Measurements from ENCODE around the gene HEMK1. TPM values are rescaled to one million over a fixed set of nuclear protein-coding genes. Genes with fewer than 3 reads are reported as not detected.

HEMK1 gene
- total and polyA plus RNA-seq, 2 of the 8 experiments (the other 6 are each of a cell fraction or from before 2014, with no cell fraction given) = 9.7 to 10.6 TPM

DNA sequence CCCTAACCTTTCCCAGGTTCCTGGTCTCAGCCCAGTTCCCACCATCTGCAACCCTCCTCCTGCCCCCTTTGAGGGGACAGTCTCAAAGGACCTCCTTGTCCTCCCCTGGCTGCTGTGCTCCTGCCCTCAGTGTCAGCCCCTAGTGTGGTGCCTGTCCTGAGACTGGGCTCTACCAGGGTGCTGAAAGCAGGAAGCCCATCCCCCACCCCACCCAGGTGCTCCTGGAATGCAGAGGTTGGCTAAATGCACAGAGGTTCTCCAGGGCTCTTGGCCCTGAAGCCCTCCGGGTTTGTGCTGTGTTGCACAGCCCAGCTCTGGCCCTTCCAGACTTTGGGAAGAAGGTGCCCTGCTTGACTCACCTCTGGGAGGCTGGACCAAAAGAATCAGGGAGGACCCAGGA lies 23.5 kb upstream of the HEMK1 start:
- Histone ChIP-seq H2BK20ac (ENCODE audit: low read length) (no peak overlapping the region; the same call in 1 of the 2 replicates), H3K9ac (replicated peaks in 1 of 4; ENCODE audit: extremely low read depth in 1 of 4, low read depth in 3 of 4, low read length in 3 of 4) (no peak overlapping the region), H3K9me3 (ENCODE audit: insufficient read depth in 2 of 2, low read depth in 1 of 2, low read length in 1 of 2) (no peaks in the 10 kb centered on the region), H2BK120ac (replicated peaks; ENCODE audit: low read depth, low read length) (no peak overlapping the region), H3K56ac (replicated peaks; ENCODE audit: insufficient read length, low read depth, low read length) (no peak overlapping the region), H2AK5ac (ENCODE audit: low read depth, low read length) (no peak overlapping the region), H3K23ac (ENCODE audit: insufficient read length) (no peak overlapping the region), H2AFZ (ENCODE audit: low read length) (no peak overlapping the region; the same call in 1 of the 2 replicates), H4K5ac (ENCODE audit: insufficient read length, low read depth, low read length) (no peak overlapping the region), H3K4me2 (ENCODE audit: insufficient read depth in 1 of 2, low read depth in 2 of 2, low read length in 2 of 2) (no peak overlapping the region), H3K4me1 (replicated peaks in 1 of 4; ENCODE audit: control insufficient read depth in 3 of 4, insufficient read depth in 4 of 4, low read length in 3 of 4) (peaks cover 0 to 6% (median under 1%) of the 10 kb centered on the region in 4 experiments; a peak in 2 of 7 replicates), H3K27me3 (replicated peaks in 1 of 4; ENCODE audit: control insufficient read depth in 3 of 4, extremely low read depth in 1 of 4, insufficient read depth in 3 of 4, low read length in 3 of 4) (no peaks in the 10 kb centered on the region; a peak in 1 of 7 replicates), H4K91ac (replicated peaks; ENCODE audit: insufficient read length, low read length) (peak overlapping the region; percentile 48), H3K23me2 (ENCODE audit: low read depth, low read length) (no peaks in the 10 kb centered on the region), H3K4ac (replicated peaks; ENCODE audit: insufficient read length, low read depth, low read length) (no peak overlapping the region), H3K18ac (ENCODE audit: extremely low read depth, low read length) (peak overlapping the region; percentile 55), H4K8ac (ENCODE audit: extremely low read depth, insufficient read depth, low read length) (no peak overlapping the region), H2BK5ac (ENCODE audit: low read depth, low read length) (peak overlapping the region; percentile 52; the same call in 1 of the 2 replicates), H4K20me1 (replicated peaks in 1 of 2; ENCODE audit: control insufficient read depth in 1 of 2, insufficient read depth in 2 of 2, low read length in 2 of 2) (no peaks in the 10 kb centered on the region), H3K27ac (ENCODE audit: low read depth, low read length) (no peak overlapping the region), H2BK12ac (ENCODE audit: low read depth, low read length) (peak overlapping the region; percentile 35; the same call in 1 of the 2 replicates), H3K36me3 (ENCODE audit: control insufficient read depth in 2 of 4, insufficient read depth in 4 of 4, low read length in 3 of 4) (no peaks in the 10 kb centered on the region), H3K14ac (ENCODE audit: insufficient read length) (no peak overlapping the region), H2BK15ac (ENCODE audit: low read length) (peak overlapping the region; percentile 72; the same call in 1 of the 2 replicates), H3K4me3 (ENCODE audit: extremely low read depth in 1 of 4, insufficient read depth in 2 of 4, low read depth in 3 of 4, low read length in 4 of 4) (no peak overlapping the region), H3K79me1 (ENCODE audit: low read depth, low read length) (no peaks in the 10 kb centered on the region), H3K79me2 (ENCODE audit: control insufficient read depth in 1 of 2, insufficient read depth in 2 of 2, low read length in 2 of 2) (no peaks in the 10 kb centered on the region)
- ChIA-PET POLR2A (ENCODE audit: partially characterized antibody) (interaction anchor here (0.6 to 1.1 kb wide), 2 partner anchors 29 to 50 kb away, joined by 3 read pairs; no protein-coding TSS in a partner anchor), CTCF (ENCODE audit: partially characterized antibody) (interaction anchor here (1.0 to 46.5 kb wide), 10 partner anchors 21 to 201 kb away, joined by 3 to 863 read pairs (median 22); partner anchors contain the start of genes CACNA2D2, CISH, CYB561D2 and MAPKAPK3)
- 85% methylated on average over 1 of the region's 1 CpG; no CpG with 5 or more reads in 1 of the 2 experiments for WGBS, 2 experiments (ENCODE audit: extremely low coverage in 1 of 2, insufficient coverage in 1 of 2, insufficient read length in 1 of 2, insufficient replicate concordance in 2 of 2, low coverage in 1 of 2, low lambda C conversion rate in 2 of 2, missing lambda C conversion rate in 1 of 2)
- DNase-seq (ENCODE audit: low read depth in 1 of 2, low spot score in 2 of 2) (no peak), FAIRE-seq (no peak)
- TF ChIP-seq, protein P1, sequence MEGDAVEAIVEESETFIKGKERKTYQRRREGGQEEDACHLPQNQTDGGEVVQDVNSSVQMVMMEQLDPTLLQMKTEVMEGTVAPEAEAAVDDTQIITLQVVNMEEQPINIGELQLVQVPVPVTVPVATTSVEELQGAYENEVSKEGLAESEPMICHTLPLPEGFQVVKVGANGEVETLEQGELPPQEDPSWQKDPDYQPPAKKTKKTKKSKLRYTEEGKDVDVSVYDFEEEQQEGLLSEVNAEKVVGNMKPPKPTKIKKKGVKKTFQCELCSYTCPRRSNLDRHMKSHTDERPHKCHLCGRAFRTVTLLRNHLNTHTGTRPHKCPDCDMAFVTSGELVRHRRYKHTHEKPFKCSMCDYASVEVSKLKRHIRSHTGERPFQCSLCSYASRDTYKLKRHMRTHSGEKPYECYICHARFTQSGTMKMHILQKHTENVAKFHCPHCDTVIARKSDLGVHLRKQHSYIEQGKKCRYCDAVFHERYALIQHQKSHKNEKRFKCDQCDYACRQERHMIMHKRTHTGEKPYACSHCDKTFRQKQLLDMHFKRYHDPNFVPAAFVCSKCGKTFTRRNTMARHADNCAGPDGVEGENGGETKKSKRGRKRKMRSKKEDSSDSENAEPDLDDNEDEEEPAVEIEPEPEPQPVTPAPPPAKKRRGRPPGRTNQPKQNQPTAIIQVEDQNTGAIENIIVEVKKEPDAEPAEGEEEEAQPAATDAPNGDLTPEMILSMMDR (IDR thresholded peaks at IDR 0.05; ENCODE audit: control extremely low read depth in 1 of 3, insufficient read depth in 1 of 3, low read depth in 1 of 3, low read length in 3 of 3) = no peak
- peak; percentile 62; the same call in 1 of the 2 replicates for TF ChIP-seq TEAD4 (IDR thresholded peaks at IDR 0.05; ENCODE audit: low read depth, low read length)
- TF ChIP-seq BRCA1 (IDR thresholded peaks at IDR 0.05; ENCODE audit: low read depth, low read length) = no peak
- no peak for TF ChIP-seq TBP (IDR thresholded peaks at IDR 0.05; ENCODE audit: low read depth, low read length)
